ES-I3 (cell line): ENCODE results near the gene ARID1A.

Experiments used
- H3K36me3 ChIP-seq: 2 replicates; pipeline ENCODE4 v1.6.1; 2013; ENCODE audit warnings: mild to moderate bottlenecking, low read length, control low read depth, moderate library complexity; ENCODE audit not compliant: insufficient read depth
- H3K4me1 ChIP-seq: 2 replicates; pipeline ENCODE4 v1.6.1; 2013; ENCODE audit warnings: mild to moderate bottlenecking, control low read depth, low read length; ENCODE audit not compliant: insufficient read depth
- H3K9ac ChIP-seq: 2 replicates; pipeline ENCODE4 v1.6.1; 2013; ENCODE audit warnings: low read depth, mild to moderate bottlenecking, low read length, moderate library complexity
- H3K9me3 ChIP-seq: 2 replicates; pipeline ENCODE4 v1.6.1; 2013; ENCODE audit warnings: mild to moderate bottlenecking, low read length, moderate library complexity; ENCODE audit not compliant: control insufficient read depth, insufficient read depth

Gene ARID1A

DNA sequence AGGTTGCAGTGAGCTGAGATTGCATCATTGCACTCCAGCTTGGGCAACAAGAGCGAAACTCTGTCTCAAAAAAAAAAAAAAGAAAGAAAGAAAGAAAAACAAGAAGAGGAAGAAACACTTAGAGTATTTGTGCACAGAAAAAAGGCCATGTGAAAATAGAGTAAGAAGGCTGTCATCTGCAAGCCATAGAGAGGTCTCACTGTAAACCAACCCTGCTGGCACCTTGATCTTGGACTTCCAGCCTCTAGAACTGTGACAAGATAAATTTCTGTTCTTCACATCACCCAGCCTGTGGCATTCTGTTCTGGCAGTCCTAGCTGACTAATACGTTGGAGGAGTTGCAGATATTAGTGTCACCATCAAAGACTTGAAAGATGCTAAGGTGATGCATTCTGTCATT is 118.6 kb downstream of the ARID1A start:
- Histone ChIP-seq H3K4me1 (no peaks in the 10 kb centered on the region), H3K9me3 (no peaks in the 10 kb centered on the region), H3K9ac (no peak overlapping the region), H3K36me3 (no peaks in the 10 kb centered on the region)

DNA sequence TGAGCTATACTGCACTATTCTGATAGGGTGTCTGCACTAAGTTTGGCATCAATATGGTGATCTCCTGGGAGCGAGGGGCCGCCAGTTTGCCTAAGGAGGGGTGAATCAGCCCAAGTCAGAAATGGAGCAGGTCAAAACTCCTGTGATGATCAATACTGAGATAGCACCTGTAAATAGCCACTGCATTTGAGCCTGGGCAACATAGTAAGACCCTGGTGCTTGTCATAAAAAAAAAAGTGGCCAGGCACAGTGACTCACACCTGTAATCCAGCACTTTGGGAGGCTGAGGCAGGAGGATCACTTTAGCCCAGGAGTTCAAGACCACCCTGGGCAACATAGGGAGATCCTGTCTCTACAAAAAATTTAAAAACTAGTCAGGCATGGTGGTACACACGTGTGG is 119.1 kb downstream of the ARID1A start:
- Histone ChIP-seq H3K4me1 (no peaks in the 10 kb centered on the region), H3K36me3 (no peaks in the 10 kb centered on the region), H3K9me3 (no peaks in the 10 kb centered on the region), H3K9ac (no peak overlapping the region)

DNA sequence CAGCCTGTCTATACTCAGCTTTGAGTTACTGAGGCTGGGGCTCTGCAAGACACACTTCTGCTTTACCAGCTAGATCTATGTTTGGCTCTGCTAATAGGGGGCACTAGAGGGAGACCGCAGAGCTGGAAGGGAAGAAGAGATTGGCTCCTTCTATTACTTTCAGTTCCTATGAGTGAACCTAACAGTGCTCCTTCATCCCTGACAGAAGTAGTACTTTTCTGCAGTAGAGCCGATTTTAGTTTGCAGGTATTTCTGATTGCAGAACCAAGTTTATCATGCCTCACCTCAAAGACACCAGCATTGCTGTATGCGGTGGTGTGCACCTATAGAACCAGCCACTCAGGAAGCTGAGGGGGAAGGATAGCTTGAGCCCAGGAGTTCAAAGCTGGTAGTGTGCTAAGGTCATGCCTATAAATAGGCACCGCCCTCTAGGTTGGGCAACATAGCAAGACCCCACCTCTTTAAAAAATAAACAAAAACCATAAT is 125.0 kb downstream of the ARID1A start:
- Histone ChIP-seq H3K36me3 (no peaks in the 10 kb centered on the region), H3K9me3 (no peaks in the 10 kb centered on the region; the same call in 1 of the 2 replicates), H3K9ac (no peak overlapping the region), H3K4me1 (no peaks in the 10 kb centered on the region)

DNA sequence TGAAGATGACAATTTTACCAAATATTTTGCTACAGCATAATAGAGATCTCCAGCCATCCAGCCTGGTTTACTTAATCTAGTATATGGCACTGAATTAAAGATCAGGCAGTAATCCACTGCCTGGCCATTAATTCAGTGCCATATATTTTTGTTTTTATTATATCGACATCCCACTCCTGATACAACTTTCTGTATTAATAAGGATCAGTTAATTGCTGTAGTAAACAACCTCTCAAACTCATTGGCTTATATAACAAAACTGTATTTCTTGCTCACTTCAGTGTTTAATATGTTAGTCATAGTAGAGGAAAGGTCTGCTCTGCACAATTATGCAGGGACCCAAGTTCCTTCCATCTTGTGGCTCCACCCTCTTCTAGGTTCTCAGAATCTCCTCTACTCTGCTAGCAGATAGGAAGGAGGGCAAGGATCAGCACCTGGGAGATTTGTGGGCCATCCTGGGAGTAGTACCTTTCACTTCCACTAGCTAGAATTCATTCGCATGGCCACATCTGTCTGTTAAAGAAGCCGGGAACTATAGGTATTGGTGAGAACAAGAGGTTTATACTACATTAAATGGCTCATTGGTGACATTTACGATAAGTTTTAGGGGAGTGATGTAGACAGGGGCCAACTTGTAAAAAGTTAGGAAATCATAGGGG is 127.1 kb downstream of the ARID1A start:
- Histone ChIP-seq H3K4me1 (no peaks in the 10 kb centered on the region; the same call in 1 of the 2 replicates), H3K9ac (no peak overlapping the region), H3K9me3 (no peaks in the 10 kb centered on the region; the same call in 1 of the 2 replicates), H3K36me3 (no peaks in the 10 kb centered on the region)

DNA sequence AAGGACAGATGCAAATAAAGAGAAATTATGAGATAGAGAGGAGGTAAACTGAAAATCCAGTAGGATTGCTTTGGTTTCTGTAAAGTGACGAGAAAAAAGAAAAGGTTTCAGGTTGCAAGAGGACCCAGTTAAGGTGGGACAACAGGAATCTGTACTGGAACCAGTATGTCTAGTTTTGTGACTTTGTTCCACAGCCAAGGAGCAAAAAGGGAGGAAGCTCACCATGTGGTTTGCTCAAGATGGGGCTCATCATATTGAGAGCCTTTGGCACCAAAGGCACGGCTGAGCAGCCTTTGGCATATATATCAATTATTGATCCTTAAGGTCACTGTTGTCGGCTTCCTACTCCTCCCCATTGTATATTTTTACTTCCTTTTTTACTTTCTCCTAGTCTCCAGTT is 128.9 kb downstream of the ARID1A start:
- Histone ChIP-seq H3K4me1 (no peaks in the 10 kb centered on the region; the same call in 1 of the 2 replicates), H3K9ac (no peak overlapping the region), H3K36me3 (no peaks in the 10 kb centered on the region), H3K9me3 (no peaks in the 10 kb centered on the region; the same call in 1 of the 2 replicates)

DNA sequence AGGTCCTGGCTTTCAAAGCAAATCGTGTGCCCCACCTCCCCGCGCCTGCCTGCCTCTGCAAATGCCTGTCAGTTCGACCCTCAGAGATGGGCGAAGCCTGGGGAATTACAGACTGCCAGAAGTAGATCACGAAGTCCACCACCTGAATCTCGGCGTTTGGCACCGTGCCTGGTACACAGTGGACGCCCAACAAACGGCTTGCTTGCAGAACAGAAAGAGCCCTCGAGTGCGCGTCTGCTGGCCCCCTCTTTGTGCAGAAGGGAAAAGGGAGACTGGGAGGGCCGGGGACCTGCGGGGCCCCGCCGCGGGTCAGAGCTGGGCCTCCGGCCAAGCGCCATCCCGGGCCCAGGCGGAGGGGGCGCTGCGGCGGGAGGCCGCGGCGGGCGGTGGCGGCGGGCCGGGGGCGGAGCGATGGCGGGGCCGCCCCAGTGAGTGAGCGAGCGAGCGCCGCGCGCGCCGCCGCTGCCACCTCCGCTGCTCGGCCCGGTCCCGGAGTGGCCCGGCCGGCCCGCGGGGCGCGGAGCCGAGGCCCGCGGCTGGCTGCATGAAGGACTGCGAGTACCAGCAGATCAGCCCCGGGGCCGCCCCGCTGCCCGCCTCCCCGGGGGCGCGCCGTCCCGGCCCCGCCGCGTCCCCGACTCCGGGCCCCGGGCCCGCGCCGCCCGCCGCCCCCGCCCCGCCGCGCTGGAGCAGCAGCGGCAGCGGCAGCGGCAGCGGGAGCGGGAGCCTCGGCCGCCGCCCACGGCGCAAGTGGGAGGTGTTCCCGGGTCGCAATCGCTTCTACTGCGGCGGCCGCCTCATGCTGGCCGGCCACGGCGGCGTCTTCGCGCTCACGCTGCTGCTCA is 130.7 kb downstream of the ARID1A start, which contains the start of gene ZDHHC18:
TSS of gene ZDHHC18 (plus strand) at position 428 of the 845 bp plus-strand sequence. CDS start at position 545, 117 bp downstream.
- no peaks in the 10 kb centered on the region; the same call in 1 of the 2 replicates for H3K4me1 ChIP-seq
- no peaks in the 10 kb centered on the region; the same call in 1 of the 2 replicates for H3K9me3 ChIP-seq
- peak within 1 kb of the TSS; percentile 44 for H3K9ac ChIP-seq
- no peaks in the 10 kb centered on the region for H3K36me3 ChIP-seq

DNA sequence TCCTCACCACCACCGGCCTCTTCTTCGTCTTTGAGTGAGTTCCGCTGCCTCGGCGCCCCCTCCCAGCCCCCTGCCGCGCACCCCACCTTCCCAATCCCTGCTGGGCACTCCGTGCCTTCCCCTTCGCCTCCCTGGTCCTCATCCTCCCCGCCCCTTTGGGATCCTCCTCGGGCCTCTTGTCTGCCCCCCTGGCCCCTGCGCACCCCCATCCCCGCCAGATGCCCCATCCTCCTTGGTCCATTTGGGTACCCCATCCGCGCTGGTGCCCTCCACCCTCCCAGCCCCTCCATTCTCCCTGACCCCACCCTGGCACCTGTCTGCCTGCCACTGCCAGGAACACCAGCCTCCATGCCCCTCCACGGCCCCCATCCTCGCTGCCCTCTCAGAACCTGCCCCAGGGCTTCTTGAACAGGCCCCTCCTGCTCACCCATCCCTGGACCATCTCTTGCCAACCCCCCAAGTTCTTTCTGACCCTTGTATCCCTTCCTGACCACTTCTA is 131.3 kb downstream of the ARID1A start:
- Histone ChIP-seq H3K9ac (peak overlapping the region; percentile 44), H3K4me1 (no peaks in the 10 kb centered on the region; the same call in 1 of the 2 replicates), H3K36me3 (no peaks in the 10 kb centered on the region), H3K9me3 (no peaks in the 10 kb centered on the region; the same call in 1 of the 2 replicates)

DNA sequence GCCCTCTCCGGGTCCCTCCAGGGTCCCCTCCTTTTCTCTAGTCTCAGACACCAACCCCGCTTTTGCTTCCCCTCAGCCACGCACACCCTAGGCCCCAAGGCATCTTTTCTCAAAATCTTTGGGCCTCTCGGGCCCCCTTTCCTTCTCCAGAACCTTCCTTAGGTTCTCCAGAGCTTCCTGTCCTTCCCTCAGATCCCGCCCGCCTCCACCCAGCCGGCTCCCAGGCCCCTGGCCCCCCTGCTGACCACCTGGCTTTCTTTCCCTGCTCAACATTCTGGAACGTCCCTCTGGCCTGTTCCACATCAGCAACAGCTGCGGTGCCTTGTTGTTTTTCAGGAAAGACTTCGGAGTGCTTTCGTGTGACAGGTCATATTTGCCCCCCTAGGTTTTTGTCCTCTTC is 131.8 kb downstream of the ARID1A start:
- H3K36me3 ChIP-seq: no peaks in the 10 kb centered on the region
- H3K4me1 ChIP-seq: no peaks in the 10 kb centered on the region; the same call in 1 of the 2 replicates
- peak overlapping the region; percentile 44; the same call in 1 of the 2 replicates for H3K9ac ChIP-seq
- H3K9me3 ChIP-seq: no peaks in the 10 kb centered on the region; the same call in 1 of the 2 replicates

DNA sequence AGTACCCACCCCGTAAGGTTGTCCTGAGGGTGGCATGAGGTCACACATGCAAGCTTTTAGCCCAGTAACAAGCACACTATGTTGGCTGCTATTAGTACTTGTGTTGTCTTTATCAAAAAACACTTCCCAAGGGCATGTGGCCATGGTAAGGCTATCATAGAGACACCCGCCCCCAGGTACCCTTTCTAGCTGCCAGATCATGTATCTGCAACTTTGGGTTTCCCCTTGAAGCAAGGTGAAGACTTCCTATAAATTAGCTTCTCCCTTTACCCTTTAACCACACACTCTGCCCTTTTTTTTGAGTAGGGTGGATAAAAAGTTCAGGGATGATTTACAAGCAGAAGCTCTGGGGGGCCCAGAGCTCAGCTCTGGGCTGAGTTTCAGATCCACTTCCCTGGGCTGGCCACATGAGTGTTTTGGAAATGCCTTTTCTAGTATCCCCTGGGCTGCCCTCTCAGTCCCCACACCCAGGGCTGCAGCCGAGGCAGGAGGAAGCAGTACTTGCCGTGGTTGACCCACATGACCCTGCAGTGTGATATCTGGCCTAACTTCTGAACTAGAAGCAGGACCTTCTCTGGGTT is 132.7 kb downstream of the ARID1A start:
- no peaks in the 10 kb centered on the region for H3K9me3 ChIP-seq
- H3K36me3 ChIP-seq: 0 out of 2 replicates have a peak, but pooled peaks cover 3% of the 10 kb centered on the region
- H3K9ac ChIP-seq: no peak overlapping the region
- H3K4me1 ChIP-seq: no peaks in the 10 kb centered on the region; the same call in 1 of the 2 replicates

DNA sequence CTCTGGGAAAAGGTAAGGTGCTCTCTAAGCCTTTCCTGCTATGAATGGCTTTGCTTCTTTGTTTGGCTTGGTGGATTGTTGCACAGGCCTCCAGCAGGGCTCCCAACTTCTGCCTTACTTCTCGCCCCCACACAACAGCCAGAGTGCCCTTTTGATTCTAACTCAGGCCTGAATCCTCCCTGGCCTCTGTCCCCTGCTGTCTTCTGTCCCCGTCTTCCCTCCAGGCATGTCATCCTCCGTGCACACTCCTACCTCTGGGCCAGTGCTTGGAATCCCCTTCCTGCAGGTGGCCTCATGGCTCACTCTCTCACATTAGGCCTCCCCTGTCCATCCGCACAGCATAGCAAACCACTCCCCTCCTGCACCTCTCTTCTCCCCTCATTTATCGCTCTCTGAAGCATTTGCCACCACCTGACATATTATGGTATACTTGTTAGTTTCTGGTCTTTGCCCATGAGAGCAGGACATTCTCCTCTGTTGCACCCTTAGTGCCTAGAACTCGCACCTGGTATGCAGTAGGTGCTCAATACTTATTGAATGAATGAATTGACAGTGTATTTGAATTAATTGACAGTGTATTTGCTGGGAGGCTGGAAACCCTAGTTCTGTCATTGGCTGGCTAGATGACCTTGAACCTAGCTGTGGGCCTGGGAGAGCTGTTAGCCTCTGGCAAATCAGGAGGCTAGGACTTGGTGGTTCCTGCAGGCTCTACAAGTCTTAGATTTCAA is 133.5 kb downstream of the ARID1A start:
- no peaks in the 10 kb centered on the region; the same call in 1 of the 2 replicates for H3K4me1 ChIP-seq
- H3K9ac ChIP-seq: no peak overlapping the region

DNA sequence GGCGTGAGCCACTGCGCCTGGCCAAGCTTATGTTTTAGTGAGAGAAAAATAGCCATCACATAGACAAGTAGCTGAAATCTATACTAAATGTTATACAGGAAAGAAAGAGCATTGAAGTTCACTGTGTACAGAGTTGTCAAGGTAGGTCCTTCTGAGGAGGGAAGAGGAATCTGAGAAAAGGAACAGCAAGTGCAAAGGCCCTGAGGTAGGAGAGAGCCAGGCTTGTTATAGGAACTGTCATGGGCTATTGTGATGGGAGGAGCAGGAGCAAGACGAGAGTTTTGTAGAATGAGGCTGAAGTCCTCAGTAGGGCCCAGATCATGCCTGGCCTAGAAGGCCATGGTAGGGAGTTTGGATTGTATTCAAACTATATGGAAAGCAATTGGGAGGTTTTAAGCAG is 135.2 kb downstream of the ARID1A start:
- Histone ChIP-seq H3K36me3 (0 out of 2 replicates have a peak, but pooled peaks cover 3% of the 10 kb centered on the region), H3K4me1 (no peaks in the 10 kb centered on the region; the same call in 1 of the 2 replicates)

More for the DNA sequence above, 133.5 kb downstream of the ARID1A start:
- no peaks in the 10 kb centered on the region for H3K9me3 ChIP-seq
- H3K36me3 ChIP-seq: 0 out of 2 replicates have a peak, but pooled peaks cover 3% of the 10 kb centered on the region

More for the DNA sequence above, 135.2 kb downstream of the ARID1A start:
- Histone ChIP-seq H3K9me3 (no peaks in the 10 kb centered on the region), H3K9ac (no peak overlapping the region)
